Activated naive CD8-positive, alpha-beta T cell treated with anti-CD3 and anti-CD28 coated beads, Interleukin-2, amount 10 ng/mL, durations not matched to agents 7 days and 5 days (primary cell): ENCODE measurements around the gene CAMTA2. TPM values are rescaled to one million over a fixed set of nuclear protein-coding genes. Genes with fewer than 3 reads are reported as not detected.

Experiments
- ATAC-seq: fragments of 150-1000 bp; cut with Tn5 transposase; one replicate; pipeline ENCODE4 v1.10.0; 2021; ENCODE audit warnings: low read depth, moderate library complexity
- POLR2A ChIA-PET: fragments of 350-600 bp; sonication (Branson Sonifier 250); formaldehyde crosslinking; loops from one replicate; lab custom pipeline; 2021; ENCODE audit warnings: antibody characterized with exemption; lab: Charles Lee
- DNase-seq: peaks from one replicate; pipeline ENCODE4 v3.0.0; 2021
- H3K27ac Mint-ChIP-seq: one replicate; pipeline ENCODE4 v1.8.0; 2022; ENCODE audit warnings: mild to moderate bottlenecking, mixed read lengths
- H3K27me3 Mint-ChIP-seq: one replicate; pipeline ENCODE4 v1.8.0; 2022; ENCODE audit warnings: mild to moderate bottlenecking, moderate library complexity, mixed read lengths
- H3K36me3 Mint-ChIP-seq: one replicate; pipeline ENCODE4 v1.8.0; 2021; ENCODE audit warnings: mild to moderate bottlenecking, mixed read lengths
- H3K4me1 Mint-ChIP-seq: one replicate; pipeline ENCODE4 v1.8.0; 2021; ENCODE audit warnings: mixed read lengths
- H3K4me3 Mint-ChIP-seq: one replicate; pipeline ENCODE4 v1.8.0; 2022; ENCODE audit warnings: mild to moderate bottlenecking, moderate library complexity, mixed read lengths
- H3K9me3 Mint-ChIP-seq: one replicate; pipeline ENCODE4 v1.8.0; 2021; ENCODE audit warnings: mixed read lengths
- total RNA-seq, 2 experiments: library from RNA; stranded (reverse); gene quantifications; one replicate each; pipeline ENCODE4 v1.2.3, GENCODE V29; 2021

CAMTA2 gene
- total RNA-seq, 2 experiments from 2014 or later, result 62.0 to 67.7 TPM

DNA sequence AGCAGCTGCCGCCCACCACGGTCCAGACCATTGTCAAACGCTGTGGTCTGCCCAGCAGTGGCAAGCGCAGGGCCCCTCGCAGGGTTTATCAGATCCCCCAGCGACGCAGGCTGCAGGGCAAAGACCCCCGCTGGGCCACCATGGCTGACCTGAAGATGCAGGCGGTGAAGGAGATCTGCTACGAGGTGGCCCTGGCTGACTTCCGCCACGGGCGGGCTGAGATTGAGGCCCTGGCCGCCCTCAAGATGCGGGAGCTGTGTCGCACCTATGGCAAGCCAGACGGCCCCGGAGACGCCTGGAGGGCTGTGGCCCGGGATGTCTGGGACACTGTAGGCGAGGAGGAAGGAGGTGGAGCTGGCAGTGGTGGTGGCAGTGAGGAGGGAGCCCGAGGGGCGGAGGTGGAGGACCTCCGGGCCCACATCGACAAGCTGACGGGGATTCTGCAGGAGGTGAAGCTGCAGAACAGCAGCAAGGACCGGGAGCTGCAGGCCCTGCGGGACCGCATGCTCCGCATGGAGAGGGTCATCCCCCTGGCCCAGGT is 34.8 kb upstream of the CAMTA2 start:
- Mint-ChIP-seq H3K9me3 (no peaks in the 10 kb centered on the region), H3K27me3 (no peaks in the 10 kb centered on the region), H3K36me3 (peaks cover 15% of the 10 kb centered on the region), H3K4me3 (no peak overlapping the region), H3K4me1 (peaks cover 16% of the 10 kb centered on the region), H3K27ac (no peak overlapping the region)
- no peak for DNase-seq
- POLR2A ChIA-PET, result no interaction called here
- ATAC-seq, result no peak

DNA sequence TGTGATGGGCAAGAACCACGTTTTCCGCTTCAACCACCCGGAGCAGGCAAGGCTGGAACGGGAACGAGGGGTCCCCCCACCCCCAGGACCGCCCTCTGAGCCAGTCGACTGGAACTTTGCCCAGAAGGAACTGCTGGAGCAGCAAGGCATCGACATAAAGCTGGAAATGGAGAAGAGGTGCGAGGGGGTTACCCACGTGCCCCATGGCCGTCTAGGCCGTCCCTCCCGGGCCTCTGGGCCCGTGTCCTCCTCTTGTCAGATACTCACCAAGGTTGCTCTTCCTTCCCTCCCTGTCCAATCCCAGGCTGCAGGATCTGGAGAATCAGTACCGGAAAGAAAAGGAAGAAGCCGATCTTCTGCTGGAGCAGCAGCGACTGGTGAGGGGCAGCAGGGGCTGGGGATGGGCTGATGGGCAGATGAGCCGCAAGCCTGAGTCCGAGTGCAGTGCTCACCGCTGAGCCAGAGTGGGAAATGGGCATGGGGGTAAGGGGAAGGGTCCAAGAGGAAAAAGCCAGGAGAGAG is 33.1 kb upstream of the CAMTA2 start:
- H3K27ac Mint-ChIP-seq, result no peak overlapping the region
- DNase-seq, result no peak
- H3K4me1 Mint-ChIP-seq, result peaks cover 18% of the 10 kb centered on the region
- H3K9me3 Mint-ChIP-seq, result no peaks in the 10 kb centered on the region
- H3K36me3 Mint-ChIP-seq, result peaks cover 19% of the 10 kb centered on the region
- H3K4me3 Mint-ChIP-seq, result no peak overlapping the region
- no peak for ATAC-seq
- POLR2A ChIA-PET, result interaction anchor here (1.5 kb wide), 1 partner anchor 23 kb away, joined by 3 read pairs; the partner anchor contains the start of genes INCA1 and KIF1C
- no peaks in the 10 kb centered on the region for H3K27me3 Mint-ChIP-seq

DNA sequence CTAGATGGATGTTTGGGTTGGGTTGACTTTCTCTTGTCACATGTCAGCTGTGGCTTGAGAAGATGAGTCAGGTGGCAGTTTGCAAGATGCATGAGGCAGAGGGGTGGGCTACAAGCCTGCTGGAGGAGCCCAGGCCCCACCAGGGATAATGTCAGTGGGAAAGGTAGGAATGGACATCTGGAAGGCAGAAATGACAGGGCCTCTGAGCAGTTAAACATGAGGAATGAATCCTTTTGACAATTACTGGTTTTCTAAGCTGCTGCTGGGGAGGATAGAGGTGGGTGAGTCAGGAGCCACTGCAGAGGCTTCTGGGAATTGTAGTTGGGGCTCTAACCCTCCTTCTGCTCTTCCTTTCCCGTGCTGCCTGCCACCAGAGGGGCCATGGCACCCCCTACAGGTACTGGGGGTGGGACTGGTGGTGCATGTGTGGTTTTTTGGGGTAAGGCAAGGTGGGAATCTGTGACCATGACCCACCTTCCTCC is 32.0 kb upstream of the CAMTA2 start:
- DNase-seq (peak; percentile 50), ATAC-seq (peak; percentile 69)
- POLR2A ChIA-PET, result interaction anchor here (0.6 to 1.5 kb wide), 3 partner anchors 22 to 97 kb away, joined by 3 to 5 read pairs (median 3); partner anchors contain the start of genes INCA1 and KIF1C
- Mint-ChIP-seq H3K9me3 (no peaks in the 10 kb centered on the region), H3K27me3 (no peaks in the 10 kb centered on the region), H3K27ac (peak overlapping the region; percentile 76), H3K4me3 (no peak overlapping the region), H3K4me1 (peaks cover 17% of the 10 kb centered on the region), H3K36me3 (peaks cover 18% of the 10 kb centered on the region)

DNA sequence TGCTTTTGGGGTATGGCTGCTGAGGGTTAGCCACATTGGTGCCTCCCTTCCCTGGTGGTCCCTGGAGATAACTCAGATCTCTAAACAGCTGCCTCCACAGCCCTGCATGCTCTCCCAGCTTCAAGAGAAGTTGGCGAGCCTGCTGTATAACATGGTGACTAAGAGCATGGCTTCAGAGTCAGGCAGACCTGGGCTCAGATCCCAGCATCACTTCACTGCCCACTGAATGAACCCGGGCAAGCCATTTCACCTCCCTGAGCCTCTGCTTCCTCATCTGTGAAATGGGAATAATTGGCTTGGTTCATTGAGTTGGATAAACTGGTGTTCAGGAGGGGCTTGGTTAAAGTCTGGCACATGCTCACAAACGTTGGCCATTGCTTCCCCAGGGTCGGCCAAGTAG is 26.9 kb upstream of the CAMTA2 start:
- Mint-ChIP-seq H3K9me3 (no peaks in the 10 kb centered on the region), H3K27me3 (no peaks in the 10 kb centered on the region), H3K4me3 (no peak overlapping the region), H3K27ac (no peak overlapping the region), H3K4me1 (peaks cover 11% of the 10 kb centered on the region), H3K36me3 (peaks cover 19% of the 10 kb centered on the region)
- ATAC-seq (no peak), DNase-seq (no peak)
- POLR2A ChIA-PET, result no interaction called here

DNA sequence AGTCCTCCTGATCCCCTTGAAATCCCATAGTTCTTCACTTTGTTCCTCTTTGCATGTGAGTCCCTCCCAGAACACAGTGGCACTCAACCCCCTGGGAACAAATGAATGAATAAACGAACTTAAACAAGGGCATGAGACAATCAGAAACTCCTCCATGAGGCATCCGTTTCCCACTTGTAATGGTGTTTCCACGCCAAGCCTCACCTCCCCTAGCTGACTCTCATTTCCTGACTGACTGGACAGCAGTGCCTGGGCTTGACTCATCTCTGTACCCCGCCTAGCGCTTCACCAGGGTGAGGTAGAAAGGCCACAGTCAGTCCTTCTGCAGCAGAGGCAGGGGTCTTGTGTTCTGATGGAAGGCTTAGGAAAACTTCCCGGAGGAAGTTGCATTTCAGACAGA is 24.5 kb upstream of the CAMTA2 start:
- Mint-ChIP-seq H3K4me1 (peaks cover 5% of the 10 kb centered on the region), H3K27ac (no peak overlapping the region), H3K27me3 (no peaks in the 10 kb centered on the region), H3K9me3 (no peaks in the 10 kb centered on the region), H3K36me3 (peaks cover 30% of the 10 kb centered on the region), H3K4me3 (no peak overlapping the region)
- POLR2A ChIA-PET, result no interaction called here
- DNase-seq (no peak), ATAC-seq (no peak)

DNA sequence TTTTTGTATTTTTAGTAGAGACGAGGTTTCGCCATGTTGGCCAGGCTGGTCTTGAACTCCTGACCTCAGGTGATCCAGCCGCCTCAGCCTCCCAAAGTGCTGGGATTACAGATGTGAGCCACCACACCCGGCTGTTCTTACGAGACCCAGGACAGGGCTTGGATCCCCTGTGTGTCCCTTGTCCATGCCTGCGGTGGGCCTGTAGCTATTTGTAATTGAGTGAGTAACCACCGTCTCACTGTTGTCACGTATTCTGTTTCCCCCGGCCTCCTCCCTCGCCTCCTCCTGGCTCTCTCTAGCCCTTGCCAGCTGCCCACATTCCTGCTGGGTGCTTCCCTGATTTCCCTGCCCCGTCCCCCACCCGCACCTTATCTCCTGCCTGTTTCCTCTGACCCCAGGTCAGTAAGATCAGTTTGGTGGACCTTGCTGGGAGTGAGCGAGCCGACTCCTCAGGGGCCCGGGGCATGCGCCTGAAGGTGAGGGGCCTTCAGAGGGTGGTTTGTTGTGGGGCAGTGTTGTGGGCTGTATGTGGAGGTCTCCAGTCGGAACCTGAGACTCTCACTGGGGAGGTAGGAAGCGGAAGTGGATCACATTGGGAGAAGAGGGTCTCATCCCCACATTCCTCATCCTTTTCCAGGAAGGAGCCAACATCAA is 15.9 kb upstream of the CAMTA2 start:
- H3K9me3 Mint-ChIP-seq, result no peaks in the 10 kb centered on the region
- H3K4me3 Mint-ChIP-seq, result no peak overlapping the region
- no peak for ATAC-seq
- POLR2A ChIA-PET, result no interaction called here
- peaks cover 11% of the 10 kb centered on the region for H3K4me1 Mint-ChIP-seq
- DNase-seq, result no peak
- H3K27me3 Mint-ChIP-seq, result no peaks in the 10 kb centered on the region
- H3K27ac Mint-ChIP-seq, result no peak overlapping the region
- H3K36me3 Mint-ChIP-seq, result peaks cover 41% of the 10 kb centered on the region

DNA sequence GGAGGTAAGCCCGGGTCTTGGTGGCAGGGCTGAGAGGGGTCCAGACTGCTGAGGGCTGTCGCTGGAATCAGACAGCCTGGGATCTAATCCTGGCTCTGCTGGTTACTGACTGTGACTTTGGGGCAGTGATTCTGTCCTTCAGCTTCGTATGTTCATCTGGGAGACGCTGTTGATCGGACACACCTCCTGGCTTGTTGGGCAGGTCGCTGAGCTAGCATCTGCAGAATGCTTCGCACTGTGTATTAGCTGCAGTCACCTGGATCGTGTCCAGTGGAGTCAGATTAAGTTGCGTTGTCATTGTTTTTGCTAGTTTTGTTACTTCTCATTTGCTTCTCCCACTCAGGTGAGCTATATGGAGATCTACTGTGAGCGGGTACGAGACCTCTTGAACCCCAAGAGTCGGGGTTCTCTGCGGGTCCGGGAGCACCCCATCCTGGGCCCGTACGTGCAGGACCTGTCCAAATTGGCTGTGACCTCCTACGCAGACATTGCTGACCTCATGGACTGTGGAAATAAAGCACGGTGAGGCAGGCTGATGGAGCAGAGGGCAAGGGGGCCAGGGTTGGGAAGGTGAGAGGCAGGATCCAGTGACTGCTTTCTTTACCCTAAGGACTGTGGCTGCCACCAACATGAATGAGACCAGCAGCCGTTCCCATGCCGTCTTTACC is 14.8 kb upstream of the CAMTA2 start:
- peaks cover 34% of the 10 kb centered on the region for H3K36me3 Mint-ChIP-seq
- H3K27me3 Mint-ChIP-seq, result no peaks in the 10 kb centered on the region
- H3K4me3 Mint-ChIP-seq, result no peak overlapping the region
- POLR2A ChIA-PET, result interaction anchor here (0.6 kb wide), 1 partner anchor 74 kb away, joined by 3 read pairs; no protein-coding TSS in a partner anchor
- ATAC-seq (no peak), DNase-seq (no peak)
- H3K27ac Mint-ChIP-seq, result no peak overlapping the region
- peaks cover 11% of the 10 kb centered on the region for H3K4me1 Mint-ChIP-seq
- H3K9me3 Mint-ChIP-seq, result no peaks in the 10 kb centered on the region

DNA sequence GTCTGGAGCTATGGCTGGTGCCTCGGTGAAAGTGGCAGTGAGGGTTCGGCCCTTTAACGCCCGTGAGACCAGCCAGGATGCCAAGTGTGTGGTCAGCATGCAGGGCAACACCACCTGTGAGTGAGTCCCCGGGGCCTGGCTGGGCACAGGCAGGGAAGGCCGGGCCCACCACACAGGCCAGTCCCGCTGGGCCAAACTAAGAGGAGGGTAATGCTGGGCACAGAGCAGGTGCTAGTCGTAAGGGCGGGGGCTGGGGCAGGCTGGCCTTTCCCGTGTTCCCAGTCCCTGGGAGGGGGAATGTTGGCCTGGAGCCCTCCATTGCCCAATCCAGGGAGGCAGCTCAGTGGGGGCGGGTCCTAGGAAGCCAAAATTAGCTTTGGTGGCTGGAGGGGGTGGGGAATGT is 12.8 kb upstream of the CAMTA2 start:
- H3K27me3 Mint-ChIP-seq, result no peaks in the 10 kb centered on the region
- no peak for DNase-seq
- H3K9me3 Mint-ChIP-seq, result no peaks in the 10 kb centered on the region
- peaks cover 24% of the 10 kb centered on the region for H3K36me3 Mint-ChIP-seq
- H3K4me3 Mint-ChIP-seq, result no peak overlapping the region
- POLR2A ChIA-PET, result no interaction called here
- no peak for ATAC-seq
- H3K27ac Mint-ChIP-seq, result no peak overlapping the region
- H3K4me1 Mint-ChIP-seq, result peaks cover 14% of the 10 kb centered on the region

DNA sequence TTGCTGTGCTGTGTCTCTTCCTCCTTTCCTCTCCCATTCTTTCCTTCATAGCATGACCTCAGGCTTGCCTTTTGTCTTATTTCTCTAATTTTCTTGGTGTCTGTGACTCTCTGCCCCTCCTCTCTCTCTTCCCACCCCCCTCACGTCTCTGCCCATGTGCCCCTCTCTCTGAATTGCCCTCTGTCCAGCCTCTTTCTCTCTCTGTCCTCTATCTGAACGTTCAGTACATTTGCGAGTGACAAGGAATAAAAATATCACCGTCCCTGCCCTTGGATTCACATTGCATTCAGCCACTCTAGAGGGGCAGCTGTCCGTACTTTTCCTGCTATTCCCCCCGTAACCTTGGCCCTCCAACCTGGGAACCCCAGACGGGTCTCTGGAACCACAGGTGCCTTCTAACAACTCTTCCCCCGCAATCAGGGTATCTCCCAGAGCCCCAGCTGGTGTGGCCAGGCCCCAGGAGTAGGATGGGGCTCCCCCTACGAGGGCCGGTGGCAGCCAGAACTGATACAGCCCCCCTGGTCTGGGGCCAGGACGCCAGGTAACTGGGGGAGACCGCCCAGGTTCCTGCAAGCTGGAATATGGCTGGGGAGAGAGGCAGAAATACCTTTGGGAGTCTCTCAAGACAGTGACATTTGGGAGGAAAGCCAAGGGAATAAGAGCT is 12.1 kb upstream of the CAMTA2 start:
- ATAC-seq (no peak), DNase-seq (no peak)
- Mint-ChIP-seq H3K9me3 (no peaks in the 10 kb centered on the region), H3K4me1 (peaks cover 14% of the 10 kb centered on the region), H3K27me3 (no peaks in the 10 kb centered on the region), H3K36me3 (peaks cover 19% of the 10 kb centered on the region), H3K4me3 (peak overlapping the region; percentile 89), H3K27ac (peak overlapping the region; percentile 67)
- POLR2A ChIA-PET, result no interaction called here

DNA sequence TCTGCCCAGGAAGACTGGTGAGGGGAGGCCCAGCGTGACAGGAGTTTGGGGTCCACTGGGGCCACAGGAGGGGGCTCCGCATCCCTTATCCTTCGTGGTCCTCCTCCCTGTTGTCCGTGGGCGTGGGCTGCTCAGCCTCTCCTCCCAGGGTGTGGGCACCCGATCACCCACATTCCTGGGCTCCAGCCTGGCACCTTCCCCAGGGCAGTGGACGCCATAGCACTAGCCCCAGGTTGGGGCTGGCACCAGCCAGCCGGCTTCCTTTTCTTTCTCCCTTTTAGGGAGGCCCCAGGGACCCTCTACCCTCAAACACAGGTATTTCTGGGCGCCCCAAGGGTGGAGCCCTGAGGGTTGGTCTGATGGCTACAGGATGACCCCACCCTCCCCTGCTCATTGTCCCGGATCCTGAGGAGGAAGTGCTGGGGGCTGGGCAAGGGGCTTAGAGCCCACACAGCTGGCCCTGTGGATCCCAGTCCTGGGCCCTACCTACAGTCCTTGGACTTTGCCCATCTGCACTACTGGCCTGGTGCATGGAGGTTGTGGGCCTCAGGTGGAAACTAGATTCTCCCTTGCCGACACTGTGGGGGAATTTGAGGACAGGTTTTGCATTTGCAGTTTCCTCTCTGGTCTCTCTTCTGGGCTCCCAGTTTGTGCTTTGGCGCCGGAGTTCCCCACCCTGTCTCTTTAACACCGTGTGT is 11.4 kb upstream of the CAMTA2 start:
- Mint-ChIP-seq H3K4me1 (peaks cover 14% of the 10 kb centered on the region), H3K27ac (peak overlapping the region; percentile 67), H3K36me3 (peaks cover 12% of the 10 kb centered on the region), H3K27me3 (no peaks in the 10 kb centered on the region), H3K9me3 (no peaks in the 10 kb centered on the region), H3K4me3 (peak overlapping the region; percentile 89)
- no peak for ATAC-seq
- no peak for DNase-seq
- POLR2A ChIA-PET, result interaction anchor here (1.7 to 3.1 kb wide), 4 partner anchors 11 to 59 kb away, joined by 8 to 27 read pairs (median 14); partner anchors contain the start of genes CAMTA2, PFN1, RNF167 and SLC25A11

DNA sequence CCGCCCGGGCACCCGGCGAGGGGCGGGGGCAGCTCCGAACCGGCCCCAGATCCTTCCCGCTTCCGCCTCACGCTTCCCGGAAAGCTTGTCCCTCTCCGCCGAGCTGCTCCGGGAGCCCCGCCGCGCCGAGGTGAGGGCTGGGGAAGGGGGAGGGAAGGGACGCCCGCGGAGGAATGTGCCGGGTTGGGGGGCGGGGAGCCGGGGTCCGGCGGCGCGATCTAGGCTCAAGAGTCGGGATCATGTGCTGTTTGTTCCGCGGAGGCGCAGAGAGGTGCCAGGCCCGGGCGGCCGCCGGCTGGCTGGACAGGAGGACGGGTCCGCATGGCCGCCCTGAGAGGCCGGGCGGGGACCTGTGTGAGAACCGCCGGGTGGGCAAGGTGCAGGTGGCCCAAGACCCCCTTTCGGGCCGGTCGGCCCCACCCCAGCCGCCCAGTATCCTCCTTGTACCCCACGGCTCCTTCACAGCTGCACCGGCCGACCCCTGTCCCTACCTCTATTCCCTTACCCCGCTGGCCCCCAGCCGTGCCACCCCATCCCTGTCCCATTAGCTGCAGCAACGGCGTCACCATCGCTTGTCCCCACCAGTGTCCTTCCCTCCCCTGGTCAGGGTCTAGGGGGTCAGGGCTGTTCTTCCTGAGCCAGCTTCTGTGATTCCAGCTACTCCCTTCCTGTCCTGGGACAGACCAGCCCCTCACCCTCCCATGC is 10.7 kb upstream of the CAMTA2 start:
- no peaks in the 10 kb centered on the region for H3K9me3 Mint-ChIP-seq

More for the DNA sequence above, 10.7 kb upstream of the CAMTA2 start:
- Mint-ChIP-seq H3K27ac (peak overlapping the region; percentile 61), H3K4me3 (peak overlapping the region; percentile 89), H3K36me3 (peaks cover 12% of the 10 kb centered on the region), H3K4me1 (peaks cover 14% of the 10 kb centered on the region), H3K27me3 (no peaks in the 10 kb centered on the region)
- ATAC-seq, result no peak
- POLR2A ChIA-PET, result interaction anchor here (0.6 to 3.1 kb wide), 11 partner anchors 10 to 1054 kb away, joined by 3 to 27 read pairs (median 6); partner anchors contain the start of genes CAMTA2, PFN1, RNF167 and SLC25A11
- peak; percentile 37 for DNase-seq
